Measurements from ENCODE around the gene LEP. TPM values are rescaled to one million over a fixed set of nuclear protein-coding genes. Genes with fewer than 3 reads are reported as not detected.

Gene LEP
- total RNA-seq, 1 experiment from 2014 or later, result not detected

- Histone ChIP-seq H3K4me1 (ENCODE audit: control insufficient read depth, insufficient read depth, low read length) (no peaks in the 10 kb centered on the region), H3K27ac (ENCODE audit: low read length) (no peak overlapping the region), H3K27me3 (ENCODE audit: control insufficient read depth, insufficient read depth, low read length) (no peaks in the 10 kb centered on the region; the same call in 1 of the 2 replicates), H3K9me3 (ENCODE audit: control insufficient read depth, insufficient read depth, low read depth, low read length) (no peaks in the 10 kb centered on the region), H3K36me3 (ENCODE audit: control insufficient read depth, insufficient read depth, low read length) (no peaks in the 10 kb centered on the region), H3K4me3 (ENCODE audit: low read depth in 2 of 2, low read length in 2 of 2) (no peak overlapping the region)
- in situ Hi-C loops (cut with HindIII; ENCODE audit: low pct_unique_long_range_greater_than_20kb, low sequenced_read_pairs), result no loop called here
- ATAC-seq, result no peak
- CTCF ChIA-PET, result no interaction called here
- POLR2A ChIA-PET, result interaction anchor here (0.7 kb wide), 1 partner anchor 23 kb away, joined by 7 read pairs; no protein-coding TSS in a partner anchor
- intact Hi-C loops (cut with micrococcal nuclease; ENCODE audit: unreplicated experiment), result no loop called here
- no TSS peak for BruUV-seq (replicated peaks)
- TF ChIP-seq, protein P1, sequence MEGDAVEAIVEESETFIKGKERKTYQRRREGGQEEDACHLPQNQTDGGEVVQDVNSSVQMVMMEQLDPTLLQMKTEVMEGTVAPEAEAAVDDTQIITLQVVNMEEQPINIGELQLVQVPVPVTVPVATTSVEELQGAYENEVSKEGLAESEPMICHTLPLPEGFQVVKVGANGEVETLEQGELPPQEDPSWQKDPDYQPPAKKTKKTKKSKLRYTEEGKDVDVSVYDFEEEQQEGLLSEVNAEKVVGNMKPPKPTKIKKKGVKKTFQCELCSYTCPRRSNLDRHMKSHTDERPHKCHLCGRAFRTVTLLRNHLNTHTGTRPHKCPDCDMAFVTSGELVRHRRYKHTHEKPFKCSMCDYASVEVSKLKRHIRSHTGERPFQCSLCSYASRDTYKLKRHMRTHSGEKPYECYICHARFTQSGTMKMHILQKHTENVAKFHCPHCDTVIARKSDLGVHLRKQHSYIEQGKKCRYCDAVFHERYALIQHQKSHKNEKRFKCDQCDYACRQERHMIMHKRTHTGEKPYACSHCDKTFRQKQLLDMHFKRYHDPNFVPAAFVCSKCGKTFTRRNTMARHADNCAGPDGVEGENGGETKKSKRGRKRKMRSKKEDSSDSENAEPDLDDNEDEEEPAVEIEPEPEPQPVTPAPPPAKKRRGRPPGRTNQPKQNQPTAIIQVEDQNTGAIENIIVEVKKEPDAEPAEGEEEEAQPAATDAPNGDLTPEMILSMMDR (IDR thresholded peaks at IDR 0.05), result no peak
- no peak for TF ChIP-seq TCF7L2 (IDR thresholded peaks at IDR 0.05; ENCODE audit: low read depth, low read length)
- TF ChIP-seq, protein P2, sequence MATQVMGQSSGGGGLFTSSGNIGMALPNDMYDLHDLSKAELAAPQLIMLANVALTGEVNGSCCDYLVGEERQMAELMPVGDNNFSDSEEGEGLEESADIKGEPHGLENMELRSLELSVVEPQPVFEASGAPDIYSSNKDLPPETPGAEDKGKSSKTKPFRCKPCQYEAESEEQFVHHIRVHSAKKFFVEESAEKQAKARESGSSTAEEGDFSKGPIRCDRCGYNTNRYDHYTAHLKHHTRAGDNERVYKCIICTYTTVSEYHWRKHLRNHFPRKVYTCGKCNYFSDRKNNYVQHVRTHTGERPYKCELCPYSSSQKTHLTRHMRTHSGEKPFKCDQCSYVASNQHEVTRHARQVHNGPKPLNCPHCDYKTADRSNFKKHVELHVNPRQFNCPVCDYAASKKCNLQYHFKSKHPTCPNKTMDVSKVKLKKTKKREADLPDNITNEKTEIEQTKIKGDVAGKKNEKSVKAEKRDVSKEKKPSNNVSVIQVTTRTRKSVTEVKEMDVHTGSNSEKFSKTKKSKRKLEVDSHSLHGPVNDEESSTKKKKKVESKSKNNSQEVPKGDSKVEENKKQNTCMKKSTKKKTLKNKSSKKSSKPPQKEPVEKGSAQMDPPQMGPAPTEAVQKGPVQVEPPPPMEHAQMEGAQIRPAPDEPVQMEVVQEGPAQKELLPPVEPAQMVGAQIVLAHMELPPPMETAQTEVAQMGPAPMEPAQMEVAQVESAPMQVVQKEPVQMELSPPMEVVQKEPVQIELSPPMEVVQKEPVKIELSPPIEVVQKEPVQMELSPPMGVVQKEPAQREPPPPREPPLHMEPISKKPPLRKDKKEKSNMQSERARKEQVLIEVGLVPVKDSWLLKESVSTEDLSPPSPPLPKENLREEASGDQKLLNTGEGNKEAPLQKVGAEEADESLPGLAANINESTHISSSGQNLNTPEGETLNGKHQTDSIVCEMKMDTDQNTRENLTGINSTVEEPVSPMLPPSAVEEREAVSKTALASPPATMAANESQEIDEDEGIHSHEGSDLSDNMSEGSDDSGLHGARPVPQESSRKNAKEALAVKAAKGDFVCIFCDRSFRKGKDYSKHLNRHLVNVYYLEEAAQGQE (IDR thresholded peaks at IDR 0.05; ENCODE audit: insufficient read depth in 1 of 2, low read depth in 2 of 2, low read length in 1 of 2), result no peak
- no peak for TF ChIP-seq SIN3A (IDR thresholded peaks at IDR 0.05; ENCODE audit: borderline replicate concordance, insufficient read depth, low read depth, low read length)
- TF ChIP-seq POLR2AphosphoS5 (IDR thresholded peaks at IDR 0.05; ENCODE audit: low read depth, low read length), result no peak
- DNase-seq (ENCODE audit: low read depth, low spot score), result no peak
Observed at GRCh38 chr7:128257458-128257857, 16.4 kb downstream of the LEP start.

- H3K27ac ChIP-seq (ENCODE audit: low read length), result no peak overlapping the region
- ChIA-PET CTCF (no interaction called here), POLR2A (no interaction called here)
- no peaks in the 10 kb centered on the region; the same call in 1 of the 2 replicates for H3K27me3 ChIP-seq (ENCODE audit: control insufficient read depth, insufficient read depth, low read length)
- H3K36me3 ChIP-seq (ENCODE audit: control insufficient read depth, insufficient read depth, low read length), result no peaks in the 10 kb centered on the region
- no peak overlapping the region for H3K4me3 ChIP-seq (ENCODE audit: low read depth in 2 of 2, low read length in 2 of 2)
- DNase-seq (ENCODE audit: low read depth, low spot score) (no peak), ATAC-seq (peak; percentile 24; the same call in 1 of the 2 replicates)
- intact Hi-C loops (cut with micrococcal nuclease; ENCODE audit: unreplicated experiment), result no loop called here
- H3K4me1 ChIP-seq (ENCODE audit: control insufficient read depth, insufficient read depth, low read length), result no peaks in the 10 kb centered on the region
- TF ChIP-seq TCF7L2 (IDR thresholded peaks at IDR 0.05; ENCODE audit: low read depth, low read length) (no peak), POLR2AphosphoS5 (IDR thresholded peaks at IDR 0.05; ENCODE audit: low read depth, low read length) (no peak), SIN3A (IDR thresholded peaks at IDR 0.05; ENCODE audit: borderline replicate concordance, insufficient read depth, low read depth, low read length) (no peak)
- TF ChIP-seq, protein P1 (IDR thresholded peaks at IDR 0.05), result no peak
- TF ChIP-seq, protein P2 (IDR thresholded peaks at IDR 0.05; ENCODE audit: insufficient read depth in 1 of 2, low read depth in 2 of 2, low read length in 1 of 2), result no peak
- no peaks in the 10 kb centered on the region for H3K9me3 ChIP-seq (ENCODE audit: control insufficient read depth, insufficient read depth, low read depth, low read length)
- BruUV-seq (replicated peaks), result no TSS peak
- in situ Hi-C loops (cut with HindIII; ENCODE audit: low pct_unique_long_range_greater_than_20kb, low sequenced_read_pairs), result no loop called here
Observed at GRCh38 chr7:128259131-128260061, 18.3 kb downstream of the LEP start.

All from Panc1 (cell line).